Epithelial cell of esophagus (primary cell): ENCODE measurements around the gene MRPL37.

Experiments
- DNase-seq: peaks from one replicate; pipeline ENCODE4 v3.0.0; 2010; ENCODE audit warnings: low read depth
- H3K4me3 ChIP-seq: 2 replicates; pipeline ENCODE4 v1.5.1; 2011; ENCODE audit warnings: mild to moderate bottlenecking, low read length, control low read depth
- TF ChIP-seq, protein P1 (sequence below): IDR thresholded peaks from 2 replicates; pipeline ENCODE4 v1.5.1; 2011; ENCODE audit warnings: low read depth, mild to moderate bottlenecking, low read length, control low read depth, inconsistent platforms; ENCODE audit not compliant: insufficient read depth; ENCODE audit errors: missing control alignments

Gene MRPL37

DNA sequence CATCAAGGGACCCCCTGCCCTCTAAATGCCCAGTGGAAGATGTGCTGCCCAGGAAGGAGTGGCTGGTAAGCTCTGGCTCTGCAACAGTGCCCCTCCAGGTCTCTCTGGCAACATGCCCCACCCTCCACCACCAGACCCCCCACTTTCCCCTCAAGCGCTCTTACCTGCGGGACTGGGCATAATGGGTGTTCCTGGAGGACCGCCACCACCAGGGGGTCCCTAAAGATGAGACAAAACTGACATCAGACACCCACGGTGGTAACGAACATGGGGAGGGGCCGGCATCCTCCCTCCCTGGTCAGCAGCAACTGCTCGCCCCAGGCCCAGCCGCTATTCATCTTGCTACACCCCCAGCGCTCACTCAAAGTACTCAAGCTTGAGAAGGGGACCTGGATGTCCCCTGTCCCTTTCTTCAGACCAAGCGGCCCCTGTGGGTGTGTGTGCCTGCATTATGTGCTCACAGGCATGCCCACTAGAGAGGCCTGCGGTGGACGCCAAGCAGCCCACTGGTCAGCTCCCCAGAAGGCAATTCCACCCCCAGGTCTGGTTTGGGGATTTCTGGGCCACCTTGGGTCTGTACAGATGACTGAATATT lies 40.9 kb downstream of the MRPL37 start:
- TF ChIP-seq, protein P1, sequence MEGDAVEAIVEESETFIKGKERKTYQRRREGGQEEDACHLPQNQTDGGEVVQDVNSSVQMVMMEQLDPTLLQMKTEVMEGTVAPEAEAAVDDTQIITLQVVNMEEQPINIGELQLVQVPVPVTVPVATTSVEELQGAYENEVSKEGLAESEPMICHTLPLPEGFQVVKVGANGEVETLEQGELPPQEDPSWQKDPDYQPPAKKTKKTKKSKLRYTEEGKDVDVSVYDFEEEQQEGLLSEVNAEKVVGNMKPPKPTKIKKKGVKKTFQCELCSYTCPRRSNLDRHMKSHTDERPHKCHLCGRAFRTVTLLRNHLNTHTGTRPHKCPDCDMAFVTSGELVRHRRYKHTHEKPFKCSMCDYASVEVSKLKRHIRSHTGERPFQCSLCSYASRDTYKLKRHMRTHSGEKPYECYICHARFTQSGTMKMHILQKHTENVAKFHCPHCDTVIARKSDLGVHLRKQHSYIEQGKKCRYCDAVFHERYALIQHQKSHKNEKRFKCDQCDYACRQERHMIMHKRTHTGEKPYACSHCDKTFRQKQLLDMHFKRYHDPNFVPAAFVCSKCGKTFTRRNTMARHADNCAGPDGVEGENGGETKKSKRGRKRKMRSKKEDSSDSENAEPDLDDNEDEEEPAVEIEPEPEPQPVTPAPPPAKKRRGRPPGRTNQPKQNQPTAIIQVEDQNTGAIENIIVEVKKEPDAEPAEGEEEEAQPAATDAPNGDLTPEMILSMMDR: no peak
- no peak for DNase-seq
- H3K4me3 ChIP-seq: no peak overlapping the region

DNA sequence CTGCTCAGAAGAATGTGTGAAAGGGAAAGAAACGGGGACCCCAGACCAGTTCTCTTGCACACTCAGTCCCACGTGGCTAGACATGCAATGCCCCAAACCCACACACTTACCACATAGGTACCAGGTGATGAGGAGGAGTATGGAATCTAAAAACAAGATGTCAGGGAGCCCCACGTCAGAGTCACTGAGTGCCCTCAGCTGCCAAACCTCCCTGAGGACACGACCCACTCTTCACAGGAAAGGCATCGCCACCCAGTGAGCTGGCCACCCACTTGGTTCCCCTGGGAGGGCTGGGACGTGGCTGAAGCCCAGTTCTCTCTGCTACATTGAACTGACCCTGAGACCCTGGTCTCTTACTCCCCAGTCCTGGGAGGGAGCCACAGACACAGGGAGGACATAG lies 41.4 kb downstream of the MRPL37 start:
- no peak for DNase-seq
- TF ChIP-seq, protein P1: no peak
- H3K4me3 ChIP-seq: no peak overlapping the region

DNA sequence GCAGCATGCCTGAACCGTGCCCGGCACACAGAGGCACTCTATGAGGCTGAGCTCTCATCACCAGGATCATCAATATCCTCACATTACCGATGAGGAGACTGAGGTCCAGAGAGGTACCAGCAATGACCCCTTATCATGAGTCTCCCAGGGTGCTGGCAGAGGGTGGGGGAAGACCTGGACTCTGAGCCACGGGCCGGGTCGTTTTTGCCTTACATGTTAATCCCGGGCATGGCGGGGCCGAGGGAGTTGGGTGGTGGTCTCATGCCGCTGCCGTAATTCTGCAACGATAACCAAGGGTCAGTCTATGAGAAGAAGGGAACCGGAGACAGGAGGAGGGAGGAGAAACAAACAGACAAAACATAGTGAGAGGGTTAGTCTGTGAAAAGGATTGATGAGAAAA lies 43.1 kb downstream of the MRPL37 start:
- DNase-seq: no peak
- TF ChIP-seq, protein P1: no peak
- no peak overlapping the region for H3K4me3 ChIP-seq

DNA sequence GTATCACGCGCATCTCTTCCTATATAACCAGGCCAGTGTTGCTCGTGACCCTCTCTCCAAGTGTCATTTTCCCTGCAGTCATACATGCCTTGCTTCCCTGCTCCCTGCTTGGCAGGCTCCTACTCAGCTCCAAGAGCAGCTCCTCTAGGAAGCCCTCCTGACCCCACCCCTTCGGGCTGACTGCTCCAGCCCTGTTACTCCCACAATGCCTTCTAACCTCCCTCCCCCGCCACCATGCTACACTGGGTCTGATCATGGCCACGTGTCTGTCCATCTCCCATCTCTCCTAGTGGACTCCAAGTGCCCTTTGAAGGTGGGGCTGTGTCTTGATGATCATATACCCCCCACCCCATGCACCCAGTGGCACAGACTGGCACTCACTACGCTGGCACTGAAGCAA lies 44.7 kb downstream of the MRPL37 start:
- DNase-seq: no peak
- TF ChIP-seq, protein P1: no peak
- H3K4me3 ChIP-seq: no peak overlapping the region

DNA sequence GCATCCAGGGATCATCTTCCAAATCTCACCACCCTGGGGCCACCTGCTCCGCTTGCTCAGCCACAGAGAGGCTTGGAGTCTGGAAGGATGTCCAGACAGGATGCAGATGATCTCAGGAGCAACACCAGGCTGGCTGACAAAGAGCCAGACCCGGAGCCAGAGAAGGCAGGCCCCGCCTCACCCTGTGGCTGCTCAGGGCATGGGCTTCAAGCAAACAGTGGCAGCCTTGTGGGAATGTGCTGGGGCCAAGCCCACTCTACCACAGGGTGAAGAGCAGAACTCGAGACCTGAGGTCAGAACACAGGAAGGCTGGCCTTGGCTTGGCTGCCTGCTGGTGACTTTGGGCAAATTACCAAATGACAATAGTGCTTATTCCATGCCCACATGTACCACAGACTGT lies 45.5 kb downstream of the MRPL37 start:
- DNase-seq: no peak
- TF ChIP-seq, protein P1: no peak
- no peak overlapping the region for H3K4me3 ChIP-seq

DNA sequence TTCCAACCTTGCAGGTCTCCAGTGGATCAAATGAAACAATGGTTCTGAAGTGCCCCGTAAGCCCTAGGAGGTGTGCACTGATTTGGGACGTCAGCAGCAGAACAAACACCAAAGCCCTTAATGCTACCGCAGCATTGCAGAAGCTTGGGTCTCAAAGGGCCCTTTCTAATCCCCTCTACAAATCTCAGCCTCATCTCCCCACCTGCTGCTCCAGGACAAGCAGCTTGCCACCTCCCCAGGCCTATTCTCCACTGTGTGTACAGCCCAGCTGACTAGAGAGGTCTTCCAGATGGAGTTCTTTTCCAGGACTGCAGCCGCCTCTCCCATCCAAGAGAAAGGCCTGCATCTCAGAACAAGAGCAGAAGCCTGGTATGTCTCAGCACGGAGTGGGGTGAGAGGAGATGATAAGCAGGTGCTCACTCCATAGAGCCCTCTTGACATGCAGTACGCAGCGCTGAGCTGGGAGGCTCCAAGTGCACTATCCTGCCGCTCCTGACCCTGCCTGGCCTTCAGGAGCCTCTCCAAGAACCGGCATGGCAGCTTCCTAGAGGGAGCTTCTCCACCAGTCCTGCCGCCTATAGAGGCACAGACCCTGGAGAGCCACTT lies 46.3 kb downstream of the MRPL37 start:
- H3K4me3 ChIP-seq: no peak overlapping the region
- TF ChIP-seq, protein P1: no peak
- no peak for DNase-seq
